ENCODE measurements around the gene ENTREP3. TPM values are rescaled to one million over a fixed set of nuclear protein-coding genes. Genes with fewer than 3 reads are reported as not detected.

The ENTREP3 gene
- polyA plus RNA-seq, 12 donors: 10.8 to 33.3 (median 13.5) TPM; not detected in 1

- no peak for DNase-seq
These were observed 24.0 kb upstream of the ENTREP3 start for GRCh38 chr1:155279268-155279667.

GRCh38 chr1:155278689-155279160, 23.4 kb upstream of the ENTREP3 start:
- no peak for DNase-seq

- peak; percentile 54 for DNase-seq
These were observed 22.8 kb upstream of the ENTREP3 start for GRCh38 chr1:155277902-155278688.

- peak; percentile 99 for DNase-seq
These were observed 22.0 kb upstream of the ENTREP3 start, which contains the start of gene HCN3 for GRCh38 chr1:155277070-155277901. HCN3 (plus strand) TSS chr1:155277463; CDS start chr1:155277591, 128 bp downstream.

- peak; percentile 96 for DNase-seq
These were observed 18.3 kb upstream of the ENTREP3 start, which contains the start of gene CLK2 for GRCh38 chr1:155273343-155274245. CLK2 (minus strand) TSS chr1:155273504; CDS start chr1:155270977, 2,527 bp downstream.

- DNase-seq: peak; percentile 53
These were observed 17.4 kb upstream of the ENTREP3 start for GRCh38 chr1:155272466-155273342.

GRCh38 chr1:155269381-155269780, 14.1 kb upstream of the ENTREP3 start:
- DNase-seq: no peak

GRCh38 chr1:155268630-155269029, 13.3 kb upstream of the ENTREP3 start:
- DNase-seq: no peak

GRCh38 chr1:155267373-155267772, 12.1 kb upstream of the ENTREP3 start:
- DNase-seq: no peak

- no peak for DNase-seq
These were observed 11.3 kb upstream of the ENTREP3 start for GRCh38 chr1:155266553-155266952.

GRCh38 chr1:155263067-155263466, 7.8 kb upstream of the ENTREP3 start:
- no peak for DNase-seq

- DNase-seq: peak; percentile 96
These were observed 6.8 kb upstream of the ENTREP3 start, which contains the start of gene SCAMP3 for GRCh38 chr1:155261852-155262673. SCAMP3 (minus strand) TSS chr1:155262360; CDS start chr1:155262151, 209 bp downstream.

GRCh38 chr1:155261493-155261851, 6.2 kb upstream of the ENTREP3 start:
- no peak for DNase-seq

GRCh38 chr1:155260276-155260675, 5.0 kb upstream of the ENTREP3 start:
- no peak for DNase-seq

- no peak for DNase-seq
These were observed 972 bp upstream of the ENTREP3 start for GRCh38 chr1:155256058-155256852.

- DNase-seq: no peak
These were observed 505 bp downstream of the ENTREP3 start for GRCh38 chr1:155254714-155255242.

GRCh38 chr1:155254228-155254713, 1.0 kb downstream of the ENTREP3 start:
- DNase-seq: no peak

GRCh38 chr1:155253797-155254196, 1.5 kb downstream of the ENTREP3 start:
- DNase-seq: no peak

Data from muscle of arm (tissue), 12 donors.